HG02759 (cell line): ENCODE results near the gene ANKRD28.

Experiments used
- ATAC-seq: cut with Tn5 transposase; IDR thresholded peaks from one replicate; pipeline ENCODE4 v1.9.1; 2021; ENCODE audit warnings: mild to moderate bottlenecking, moderate library complexity; ENCODE audit not compliant: unreplicated experiment

ANKRD28 gene

GRCh38 chr3:15804553-15805095 is 6.8 kb upstream of the ANKRD28 start:
- ATAC-seq: peak; percentile 40

DNA sequence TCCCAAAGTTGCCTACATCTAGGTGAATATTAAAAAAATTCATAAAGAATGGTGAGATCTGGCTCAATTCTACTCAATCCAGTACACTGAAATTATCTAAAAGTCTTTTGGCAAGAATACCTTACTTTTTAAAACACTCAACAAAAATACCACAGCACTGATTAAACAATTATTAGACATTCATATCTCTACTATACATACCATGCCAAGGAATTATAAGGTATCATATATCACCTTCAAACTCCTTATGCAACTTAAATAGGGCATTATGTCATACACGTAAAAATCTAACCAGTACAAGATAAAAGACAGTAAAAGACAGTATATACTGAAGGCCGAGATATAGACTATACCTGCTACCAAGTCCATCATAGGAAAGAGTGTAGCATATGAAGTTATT is 6.1 kb upstream of the ANKRD28 start:
- ATAC-seq: no peak

DNA sequence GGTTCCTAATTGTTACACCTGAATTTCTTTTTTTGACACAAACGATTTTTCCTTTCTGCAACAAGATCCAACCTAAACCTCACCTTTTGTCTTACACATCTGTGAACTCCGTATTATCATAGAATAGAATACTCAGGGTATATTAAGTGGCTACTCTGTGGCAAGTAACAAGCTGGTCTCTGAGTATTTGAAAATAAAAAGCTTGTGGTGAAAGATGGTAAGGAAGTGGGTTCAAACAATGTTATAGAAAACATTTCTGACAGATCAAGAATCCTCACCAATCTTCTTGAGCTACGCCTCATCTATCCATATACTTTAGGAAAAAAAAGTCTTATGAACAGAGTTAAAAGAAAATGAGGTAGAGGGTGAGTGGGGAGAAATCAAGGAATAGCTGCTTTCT is 3.5 kb upstream of the ANKRD28 start:
- ATAC-seq: no peak

GRCh38 chr3:15800780-15801179 is 3.0 kb upstream of the ANKRD28 start:
- no peak for ATAC-seq

DNA sequence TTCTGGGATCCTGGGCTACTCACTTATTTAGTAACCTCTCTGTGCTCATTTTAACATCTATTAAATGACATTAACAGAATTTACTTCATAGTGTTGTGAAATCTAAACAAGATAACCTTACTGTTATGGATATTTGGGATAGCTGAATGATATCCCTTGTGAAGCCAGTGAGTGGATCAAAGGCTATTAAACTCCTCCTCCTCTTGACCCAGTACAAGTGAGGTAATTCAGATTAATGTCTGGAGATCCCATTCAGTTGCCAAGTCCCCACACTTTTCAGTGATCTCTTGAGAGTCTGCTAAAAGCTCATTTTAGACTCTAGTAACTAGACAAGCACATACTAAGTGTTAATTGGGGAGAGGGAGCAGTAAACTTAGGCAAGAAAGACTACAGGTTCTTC is 2.5 kb upstream of the ANKRD28 start:
- no peak for ATAC-seq

DNA sequence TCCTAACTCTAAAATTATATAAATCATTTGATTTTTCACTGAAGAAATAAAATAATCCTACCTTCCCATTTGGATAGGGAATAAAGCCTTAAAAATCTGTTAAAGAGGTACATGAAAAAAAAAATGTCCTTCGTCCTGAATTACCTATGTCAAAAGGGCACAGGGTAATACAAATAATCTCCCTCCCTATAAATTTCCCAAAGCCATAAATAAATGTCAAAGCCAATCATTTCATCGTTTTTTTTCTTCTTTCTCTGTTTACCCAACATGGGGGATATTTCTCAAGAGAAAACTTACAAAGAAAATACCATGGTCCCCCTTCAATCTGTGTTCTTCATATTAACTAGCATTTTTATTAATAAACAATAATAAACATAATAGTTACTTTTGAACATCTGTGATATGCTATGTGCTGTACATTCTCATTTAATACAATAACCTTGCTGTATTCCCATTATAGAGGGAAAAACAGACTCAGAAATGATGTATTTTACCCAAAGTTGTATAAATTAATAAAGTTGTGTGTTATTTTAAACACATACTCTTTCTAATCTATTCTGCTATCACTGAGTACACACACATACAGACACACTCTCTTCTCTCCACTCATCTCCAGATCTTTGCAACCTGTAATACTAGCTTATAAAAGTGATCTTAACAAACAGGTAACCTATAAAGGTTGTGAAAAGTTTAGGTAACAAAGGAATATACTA is 910 bp upstream of the ANKRD28 start:
- ATAC-seq: no peak

DNA sequence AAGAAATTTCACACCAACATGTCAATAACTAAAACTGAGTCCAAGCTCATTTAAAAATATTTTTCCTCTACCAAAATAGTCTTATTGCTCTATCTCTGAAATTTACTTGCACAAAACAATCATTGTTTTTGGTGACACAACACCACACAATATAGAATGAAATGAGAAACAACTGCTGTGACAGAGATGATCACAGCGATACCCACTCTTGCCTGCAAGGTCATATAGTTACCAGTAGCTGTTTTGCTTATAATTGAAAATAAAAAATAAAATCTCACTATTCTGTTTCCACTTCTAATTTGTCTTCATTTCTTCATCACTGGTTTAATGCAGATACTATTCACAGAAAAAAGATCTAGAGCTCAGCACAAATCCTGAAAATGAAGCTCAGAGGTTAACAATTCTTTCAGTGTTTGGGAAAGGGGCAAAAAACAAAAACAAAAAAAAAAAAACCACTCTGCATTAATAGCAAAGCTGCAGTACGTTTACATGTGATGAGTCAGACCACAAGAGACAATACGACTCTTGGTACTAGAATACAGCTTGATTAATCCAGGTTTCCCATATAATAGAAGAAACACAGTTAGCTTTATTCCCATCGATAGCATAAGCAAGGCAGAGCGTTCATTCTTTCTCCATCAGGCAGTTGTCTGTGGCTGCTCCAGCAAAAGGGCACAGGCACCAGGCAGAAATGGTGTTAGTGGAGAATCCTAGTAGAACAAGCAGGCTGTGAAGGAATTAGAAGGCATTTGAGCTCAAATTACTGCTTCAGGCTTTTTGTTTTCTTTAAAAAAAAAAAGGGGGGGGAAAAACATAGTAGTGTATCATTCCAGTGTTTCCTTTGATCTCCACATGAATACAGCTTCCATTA is 773 bp downstream of the ANKRD28 start:
- ATAC-seq: peak; percentile 31

GRCh38 chr3:15796331-15796730 is 1.4 kb downstream of the ANKRD28 start:
- ATAC-seq: no peak

DNA sequence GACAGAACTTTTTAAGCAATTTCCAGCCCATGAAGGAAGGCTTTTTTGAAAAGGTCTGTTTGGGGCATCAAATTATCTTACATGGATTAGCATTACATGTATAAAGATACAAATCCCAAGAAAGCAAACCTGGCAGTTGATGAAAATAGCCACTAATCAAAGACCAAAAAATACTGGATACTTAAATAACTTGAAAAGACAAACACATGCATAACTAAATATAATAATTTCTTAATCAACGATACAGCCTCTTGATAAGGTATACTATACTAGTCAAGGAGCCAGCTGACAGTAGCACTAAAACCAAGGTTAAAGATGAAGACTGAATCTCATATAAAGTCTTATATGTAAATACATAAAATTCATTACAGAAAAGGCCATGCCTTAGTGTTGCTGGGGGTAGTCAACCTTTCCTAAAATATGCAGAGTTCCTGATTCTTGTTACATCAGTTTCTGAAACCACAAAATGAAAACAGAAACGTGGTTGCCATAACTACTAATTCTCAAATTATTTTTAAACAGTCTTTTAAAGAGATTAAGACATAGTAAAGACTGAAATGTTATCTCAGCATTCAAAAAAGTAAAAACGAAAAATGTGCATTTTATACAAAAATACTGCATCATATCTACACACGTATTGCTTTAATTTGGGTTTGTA is 2.0 kb downstream of the ANKRD28 start:
- ATAC-seq: peak; percentile 42

DNA sequence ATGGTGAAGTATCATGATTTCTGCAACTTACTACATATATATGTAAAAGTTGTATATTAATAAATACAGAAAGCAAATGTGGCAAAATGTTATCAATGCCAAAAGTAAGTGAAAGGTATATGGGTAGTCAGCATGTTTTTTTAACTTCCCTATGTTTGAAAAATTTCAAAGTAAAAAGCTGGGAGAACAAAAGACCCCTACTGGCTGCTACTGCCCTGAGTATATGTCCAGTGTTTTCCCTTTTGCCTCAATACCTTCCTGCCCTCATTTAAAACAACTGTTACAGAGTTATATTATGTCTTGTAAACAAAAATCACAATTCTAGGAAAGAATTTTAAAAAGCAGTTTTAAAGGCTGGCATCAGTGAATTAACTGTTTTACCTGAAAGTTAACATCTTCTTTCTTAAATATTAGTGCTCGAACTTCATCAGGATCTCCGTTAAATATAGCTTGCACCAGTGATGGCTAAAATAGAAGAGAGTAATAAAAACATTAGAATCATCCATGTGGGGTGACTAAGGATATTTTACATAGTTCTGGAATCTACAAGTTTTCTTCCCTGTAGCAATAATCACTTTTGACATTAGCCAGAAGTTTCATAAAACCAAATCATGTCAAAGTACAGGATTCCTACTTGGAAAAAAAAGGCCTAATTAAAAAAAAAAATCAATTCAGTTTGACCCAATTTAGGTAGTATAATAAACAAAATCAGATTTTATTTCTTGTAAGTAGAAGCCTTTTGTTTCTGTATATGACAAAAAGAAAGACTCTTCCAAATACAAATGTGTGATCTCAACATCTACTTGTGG is 2.7 kb downstream of the ANKRD28 start:
- ATAC-seq: no peak

DNA sequence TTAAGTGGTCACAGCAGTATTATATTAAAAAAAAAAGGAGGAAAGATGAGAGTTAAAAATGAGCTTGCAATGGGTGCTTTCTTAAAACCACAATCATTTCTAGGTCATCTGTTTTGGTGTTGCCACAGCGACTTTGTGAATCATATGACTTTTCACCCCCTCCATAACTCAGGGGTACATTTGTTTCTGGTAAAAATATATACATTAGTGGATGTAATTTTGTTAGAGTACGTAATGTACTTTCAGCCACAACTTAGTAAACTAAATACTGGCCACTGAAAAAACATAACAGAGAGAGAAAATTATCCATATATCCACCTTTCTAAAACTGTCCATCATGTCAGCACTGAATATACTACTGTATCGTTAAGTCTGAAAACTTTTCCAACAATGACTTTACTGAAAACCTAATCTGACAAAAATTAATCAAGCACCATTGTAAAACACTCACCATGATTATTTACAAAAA is 3.4 kb downstream of the ANKRD28 start:
- ATAC-seq: no peak

DNA sequence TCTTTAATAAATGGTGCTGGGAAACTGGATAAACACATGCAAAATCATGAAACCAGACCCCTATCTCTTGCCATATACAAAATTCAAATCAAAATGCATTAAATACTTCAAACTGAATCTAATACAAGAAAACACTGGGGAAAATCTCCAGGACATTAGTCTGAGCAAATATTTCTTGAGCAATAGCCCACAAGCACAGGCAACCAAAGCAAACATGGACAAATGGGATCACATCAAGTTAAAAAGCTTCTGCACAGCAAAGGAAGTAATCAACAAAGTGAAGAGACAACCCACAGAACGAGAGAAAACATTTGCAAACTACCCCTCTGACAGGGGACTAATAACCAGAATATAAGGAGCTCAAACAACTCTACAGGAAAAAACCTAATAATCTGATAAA is 6.3 kb downstream of the ANKRD28 start:
- no peak for ATAC-seq

GRCh38 chr3:15787941-15788340 is 9.8 kb downstream of the ANKRD28 start:
- ATAC-seq: no peak

GRCh38 chr3:15787526-15787925 is 10.3 kb downstream of the ANKRD28 start:
- ATAC-seq: no peak

DNA sequence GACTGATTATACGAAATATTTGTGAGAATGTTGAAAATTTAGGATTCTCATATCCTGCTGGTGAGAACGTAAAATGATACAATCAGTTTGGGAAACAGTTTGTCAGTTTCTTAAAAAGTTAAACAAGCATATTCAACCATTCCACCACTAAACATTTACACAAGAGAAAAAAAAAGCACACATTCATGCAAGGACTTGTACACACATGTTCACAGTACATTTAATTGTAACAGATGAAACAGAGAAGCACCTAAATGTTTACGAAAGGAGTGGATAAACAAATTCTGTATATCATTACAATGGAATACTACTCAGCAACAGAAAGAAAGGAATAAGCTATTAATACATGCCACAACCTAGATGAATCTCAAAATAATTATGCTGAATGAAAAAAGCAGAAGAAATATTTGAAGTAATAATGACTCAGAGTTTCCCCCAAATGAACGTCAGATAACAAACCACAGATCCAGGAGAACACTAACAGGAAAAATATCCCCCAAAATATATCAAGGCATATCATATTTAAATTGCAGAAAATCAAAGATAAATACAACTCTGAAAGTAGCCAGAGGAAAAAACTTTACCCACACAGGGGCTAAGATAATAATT is 14.3 kb downstream of the ANKRD28 start:
- ATAC-seq: no peak

- no peak for ATAC-seq
Observed at GRCh38 chr3:15782429-15782828, 15.3 kb downstream of the ANKRD28 start.

- ATAC-seq: no peak
Observed at GRCh38 chr3:15781637-15782402, 16.0 kb downstream of the ANKRD28 start.

- no peak for ATAC-seq
Observed at GRCh38 chr3:15781131-15781530, 16.6 kb downstream of the ANKRD28 start.

GRCh38 chr3:15779111-15779510 is 18.7 kb downstream of the ANKRD28 start:
- ATAC-seq: no peak
